GM18870 (cell line): ENCODE data around the gene CHTOP.
"Not testable (repeated sequence)": the region's sequence is repeated elsewhere in the genome, so short reads cannot be mapped to it uniquely, and the experiment has no call there.

Experiments used
- ATAC-seq: cut with Tn5 transposase; IDR thresholded peaks from one replicate; pipeline ENCODE4 v1.9.1; 2021; ENCODE audit warnings: moderate library complexity; ENCODE audit not compliant: unreplicated experiment

Gene CHTOP

GRCh38 chr1:153633754-153634665 is at the start of gene CHTOP:
TSS of gene CHTOP (plus strand) at chr1:153634066. CDS start at chr1:153636589, 2,523 bp downstream.
- peak; percentile 86 for ATAC-seq

- no peak for ATAC-seq
Measured at GRCh38 chr1:153585006-153585405, 48.9 kb upstream of the CHTOP start.

- no peak for ATAC-seq
Measured at GRCh38 chr1:153586347-153586746, 47.5 kb upstream of the CHTOP start.

- no peak for ATAC-seq
Measured at GRCh38 chr1:153587314-153587713, 46.6 kb upstream of the CHTOP start.

- not testable (repeated sequence) for ATAC-seq
Measured at GRCh38 chr1:153588033-153588432, 45.8 kb upstream of the CHTOP start.

GRCh38 chr1:153588482-153588881 is 45.4 kb upstream of the CHTOP start:
- ATAC-seq, result no peak

- no peak for ATAC-seq
Measured at GRCh38 chr1:153592748-153593147, 41.1 kb upstream of the CHTOP start.

- ATAC-seq, result no peak
Measured at GRCh38 chr1:153597206-153597605, 36.7 kb upstream of the CHTOP start.

- ATAC-seq, result peak; percentile 92
Measured at GRCh38 chr1:153598309-153599172, 35.3 kb upstream of the CHTOP start.

GRCh38 chr1:153599847-153600246 is 34.0 kb upstream of the CHTOP start:
- no peak for ATAC-seq

GRCh38 chr1:153602749-153603148 is 31.1 kb upstream of the CHTOP start:
- ATAC-seq, result no peak

GRCh38 chr1:153606194-153606593 is 27.7 kb upstream of the CHTOP start:
- ATAC-seq, result no peak

GRCh38 chr1:153607381-153607780 is 26.5 kb upstream of the CHTOP start:
- no peak for ATAC-seq

- no peak for ATAC-seq
Measured at GRCh38 chr1:153608089-153608682, 25.7 kb upstream of the CHTOP start.

GRCh38 chr1:153608742-153609584 is 24.9 kb upstream of the CHTOP start:
- ATAC-seq, result no peak

- no peak for ATAC-seq
Measured at GRCh38 chr1:153609585-153609907, 24.3 kb upstream of the CHTOP start.

- ATAC-seq, result no peak
Measured at GRCh38 chr1:153610334-153610733, 23.5 kb upstream of the CHTOP start.

- ATAC-seq, result no peak
Measured at GRCh38 chr1:153610811-153611301, 23.0 kb upstream of the CHTOP start.

- ATAC-seq, result no peak
Measured at GRCh38 chr1:153611356-153611755, 22.5 kb upstream of the CHTOP start.

GRCh38 chr1:153612111-153612754 is 21.6 kb upstream of the CHTOP start:
- ATAC-seq, result no peak
